ENCODE results near the gene USP17L12.
"Not testable (repeated sequence)": the region's sequence is repeated elsewhere in the genome, so short reads cannot be mapped to it uniquely, and the experiment has no call there.

The USP17L12 gene, protein sequence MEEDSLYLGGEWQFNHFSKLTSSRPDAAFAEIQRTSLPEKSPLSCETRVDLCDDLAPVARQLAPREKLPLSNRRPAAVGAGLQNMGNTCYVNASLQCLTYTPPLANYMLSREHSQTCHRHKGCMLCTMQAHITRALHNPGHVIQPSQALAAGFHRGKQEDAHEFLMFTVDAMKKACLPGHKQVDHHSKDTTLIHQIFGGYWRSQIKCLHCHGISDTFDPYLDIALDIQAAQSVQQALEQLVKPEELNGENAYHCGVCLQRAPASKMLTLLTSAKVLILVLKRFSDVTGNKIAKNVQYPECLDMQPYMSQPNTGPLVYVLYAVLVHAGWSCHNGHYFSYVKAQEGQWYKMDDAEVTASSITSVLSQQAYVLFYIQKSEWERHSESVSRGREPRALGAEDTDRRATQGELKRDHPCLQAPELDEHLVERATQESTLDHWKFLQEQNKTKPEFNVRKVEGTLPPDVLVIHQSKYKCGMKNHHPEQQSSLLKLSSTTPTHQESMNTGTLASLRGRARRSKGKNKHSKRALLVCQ

DNA sequence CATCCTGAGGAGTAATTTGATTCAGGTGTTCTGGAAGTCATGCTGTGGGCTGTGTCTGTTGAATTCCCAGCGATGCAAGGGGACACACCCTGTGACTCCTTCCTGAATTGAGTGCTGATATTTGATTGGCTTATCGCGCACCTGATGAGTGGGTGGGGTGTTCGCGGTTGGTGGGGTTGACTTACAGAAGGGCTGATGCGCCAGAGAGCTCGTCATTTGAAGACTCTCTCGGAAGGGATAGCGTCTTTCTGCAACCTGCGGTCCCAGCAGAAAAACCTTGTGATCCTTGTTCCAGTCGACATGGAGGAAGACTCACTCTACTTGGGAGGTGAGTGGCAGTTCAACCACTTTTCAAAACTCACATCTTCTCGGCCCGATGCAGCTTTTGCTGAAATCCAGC is at the start of gene USP17L12:
Gene USP17L12, plus strand, starts transcription at position 301 of the 400 bp plus-strand sequence. Its CDS starts 0 bp downstream, at position 301.
- not testable (repeated sequence) for H3K36me3 Mint-ChIP-seq (ENCODE audit: low read depth)

DNA sequence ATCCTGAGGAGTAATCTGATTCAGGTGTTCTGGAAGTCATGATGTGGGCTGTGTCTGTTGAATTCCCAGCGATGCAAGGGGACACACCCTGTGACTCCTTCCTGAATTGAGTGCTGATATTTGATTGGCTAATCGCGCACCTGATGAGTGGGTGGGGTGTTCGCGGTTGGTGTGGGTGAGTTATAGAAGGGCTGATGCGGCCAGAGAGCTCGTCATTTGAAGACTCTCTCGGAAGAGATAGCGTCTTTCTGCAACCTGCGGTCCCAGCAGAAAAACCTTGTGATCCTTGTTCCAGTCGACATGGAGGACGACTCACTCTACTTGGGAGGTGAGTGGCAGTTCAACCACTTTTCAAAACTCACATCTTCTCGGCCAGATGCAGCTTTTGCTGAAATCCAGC is 9.6 kb upstream of the USP17L12 start, which contains the start of gene USP17L10:
Gene USP17L10, plus strand, starts transcription at position 301 of the 400 bp plus-strand sequence. Its CDS starts 0 bp downstream, at position 301.
- not testable (repeated sequence) for H3K9me3 Mint-ChIP-seq; H3K27me3 Mint-ChIP-seq (ENCODE audit: low read depth); H3K36me3 Mint-ChIP-seq (ENCODE audit: low read depth); H3K4me1 Mint-ChIP-seq; H3K4me3 Mint-ChIP-seq; H3K27ac Mint-ChIP-seq

More for the DNA sequence above, at the start of gene USP17L12:
- not testable (repeated sequence) for H3K4me1 Mint-ChIP-seq; H3K27me3 Mint-ChIP-seq (ENCODE audit: low read depth); H3K4me3 Mint-ChIP-seq; H3K9me3 Mint-ChIP-seq; H3K27ac Mint-ChIP-seq

DNA sequence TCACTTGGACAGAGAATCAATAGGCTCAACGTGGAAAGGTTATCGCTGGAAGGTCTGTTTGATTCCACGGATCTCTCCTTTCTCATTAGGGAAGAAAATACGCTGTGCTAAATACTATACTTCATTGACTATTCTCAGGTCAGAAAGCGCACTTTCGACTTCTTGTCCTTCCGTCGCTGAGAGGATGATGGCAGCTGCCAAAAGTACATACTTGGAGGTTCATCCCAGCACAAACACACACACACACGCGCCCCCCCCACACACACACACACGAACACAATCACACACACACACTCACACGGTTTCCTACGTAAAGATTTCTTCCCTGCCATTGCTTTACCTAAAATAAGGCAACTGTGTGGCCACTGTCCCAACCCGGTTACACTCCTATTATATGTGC is 5.3 kb upstream of the USP17L12 start:
- not testable (repeated sequence) for H3K27ac Mint-ChIP-seq; H3K27me3 Mint-ChIP-seq (ENCODE audit: low read depth); H3K9me3 Mint-ChIP-seq; H3K4me3 Mint-ChIP-seq; H3K36me3 Mint-ChIP-seq (ENCODE audit: low read depth); H3K4me1 Mint-ChIP-seq

DNA sequence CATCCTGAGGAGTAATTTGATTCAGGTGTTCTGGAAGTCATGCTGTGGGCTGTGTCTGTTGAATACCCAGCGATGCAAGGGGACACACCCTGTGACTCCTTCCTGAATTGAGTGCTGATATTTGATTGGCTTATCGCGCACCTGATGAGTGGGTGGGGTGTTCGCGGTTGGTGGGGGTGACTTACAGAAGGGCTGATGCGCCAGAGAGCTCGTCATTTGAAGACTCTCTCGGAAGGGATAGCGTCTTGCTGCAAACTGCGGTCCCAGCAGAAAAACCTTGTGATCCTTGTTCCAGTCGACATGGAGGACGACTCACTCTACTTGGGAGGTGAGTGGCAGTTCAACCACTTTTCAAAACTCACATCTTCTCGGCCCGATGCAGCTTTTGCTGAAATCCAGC is 4.8 kb upstream of the USP17L12 start, which contains the start of gene USP17L11:
Gene USP17L11, plus strand, starts transcription at position 301 of the 400 bp plus-strand sequence. Its CDS starts 0 bp downstream, at position 301.
- H3K4me3 Mint-ChIP-seq; H3K36me3 Mint-ChIP-seq (ENCODE audit: low read depth); H3K27me3 Mint-ChIP-seq (ENCODE audit: low read depth); H3K4me1 Mint-ChIP-seq; H3K27ac Mint-ChIP-seq; H3K9me3 Mint-ChIP-seq: not testable (repeated sequence)

DNA sequence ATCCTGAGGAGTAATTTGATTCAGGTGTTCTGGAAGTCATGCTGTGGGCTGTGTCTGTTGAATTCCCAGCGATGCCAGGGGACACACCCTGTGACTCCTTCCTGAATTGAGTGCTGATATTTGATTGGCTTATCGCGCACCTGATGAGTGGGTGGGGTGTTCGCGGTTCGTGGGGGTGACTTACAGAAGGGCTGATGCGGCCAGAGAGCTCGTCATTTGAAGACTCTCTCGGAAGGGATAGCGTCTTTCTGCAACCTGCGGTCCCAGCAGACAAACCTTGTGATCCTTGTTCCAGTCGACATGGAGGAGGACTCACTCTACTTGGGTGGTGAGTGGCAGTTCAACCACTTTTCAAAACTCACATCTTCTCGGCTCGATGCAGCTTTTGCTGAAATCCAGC is 4.6 kb downstream of the USP17L12 start, which contains the start of gene USP17L13:
Gene USP17L13, plus strand, starts transcription at position 301 of the 400 bp plus-strand sequence. Its CDS starts 0 bp downstream, at position 301.
- H3K4me3 Mint-ChIP-seq; H3K27ac Mint-ChIP-seq; H3K4me1 Mint-ChIP-seq; H3K27me3 Mint-ChIP-seq (ENCODE audit: low read depth); H3K9me3 Mint-ChIP-seq; H3K36me3 Mint-ChIP-seq (ENCODE audit: low read depth): not testable (repeated sequence)

DNA sequence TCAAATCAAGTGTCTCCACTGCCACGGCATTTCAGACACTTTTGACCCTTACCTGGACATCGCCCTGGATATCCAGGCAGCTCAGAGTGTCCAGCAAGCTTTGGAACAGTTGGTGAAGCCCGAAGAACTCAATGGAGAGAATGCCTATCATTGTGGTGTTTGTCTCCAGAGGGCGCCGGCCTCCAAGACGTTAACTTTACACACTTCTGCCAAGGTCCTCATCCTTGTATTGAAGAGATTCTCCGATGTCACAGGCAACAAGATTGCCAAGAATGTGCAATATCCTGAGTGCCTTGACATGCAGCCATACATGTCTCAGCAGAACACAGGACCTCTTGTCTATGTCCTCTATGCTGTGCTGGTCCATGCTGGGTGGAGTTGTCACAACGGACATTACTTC is 10.3 kb downstream of the USP17L12 start:
- H3K4me1 Mint-ChIP-seq; H3K36me3 Mint-ChIP-seq (ENCODE audit: low read depth); H3K27me3 Mint-ChIP-seq (ENCODE audit: low read depth); H3K9me3 Mint-ChIP-seq; H3K27ac Mint-ChIP-seq; H3K4me3 Mint-ChIP-seq: not testable (repeated sequence)

DNA sequence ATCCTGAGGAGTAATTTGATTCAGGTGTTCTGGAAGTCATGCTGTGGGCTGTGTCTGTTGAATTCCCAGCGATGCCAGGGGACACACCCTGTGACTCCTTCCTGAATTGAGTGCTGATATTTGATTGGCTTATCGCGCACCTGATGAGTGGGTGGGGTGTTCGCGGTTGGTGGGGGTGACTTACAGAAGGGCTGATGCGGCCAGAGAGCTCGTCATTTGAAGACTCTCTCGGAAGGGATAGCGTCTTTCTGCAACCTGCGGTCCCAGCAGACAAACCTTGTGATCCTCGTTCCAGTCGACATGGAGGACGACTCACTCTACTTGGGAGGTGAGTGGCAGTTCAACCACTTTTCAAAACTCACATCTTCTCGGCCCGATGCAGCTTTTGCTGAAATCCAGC is 14.1 kb downstream of the USP17L12 start, which contains the start of gene USP17L15:
Gene USP17L15, plus strand, starts transcription at position 301 of the 400 bp plus-strand sequence. Its CDS starts 0 bp downstream, at position 301.
- H3K9me3 Mint-ChIP-seq = not testable (repeated sequence)

DNA sequence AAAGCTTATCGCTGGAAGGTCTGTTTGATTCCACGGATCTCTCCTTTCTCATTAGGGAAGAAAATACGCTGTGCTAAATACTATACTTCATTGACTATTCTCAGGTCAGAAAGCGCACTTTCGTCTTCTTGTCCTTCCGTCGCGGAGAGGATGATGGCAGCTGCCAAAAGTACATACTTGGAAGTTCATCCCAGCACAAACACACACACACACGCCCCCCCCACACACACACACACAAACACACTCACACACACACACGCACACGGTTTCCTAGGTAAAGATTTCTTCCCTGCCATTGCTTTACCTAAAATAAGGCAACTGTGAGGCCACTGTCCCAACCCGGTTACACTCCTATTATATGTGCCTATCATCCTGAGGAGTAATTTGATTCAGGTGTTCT is 18.5 kb downstream of the USP17L12 start:
- not testable (repeated sequence) for H3K36me3 Mint-ChIP-seq (ENCODE audit: low read depth); H3K9me3 Mint-ChIP-seq; H3K27ac Mint-ChIP-seq; H3K4me3 Mint-ChIP-seq; H3K4me1 Mint-ChIP-seq; H3K27me3 Mint-ChIP-seq (ENCODE audit: low read depth)

More for the DNA sequence above, 14.1 kb downstream of the USP17L12 start, which contains the start of gene USP17L15:
- H3K27me3 Mint-ChIP-seq (ENCODE audit: low read depth); H3K4me3 Mint-ChIP-seq; H3K36me3 Mint-ChIP-seq (ENCODE audit: low read depth); H3K27ac Mint-ChIP-seq; H3K4me1 Mint-ChIP-seq: not testable (repeated sequence)

DNA sequence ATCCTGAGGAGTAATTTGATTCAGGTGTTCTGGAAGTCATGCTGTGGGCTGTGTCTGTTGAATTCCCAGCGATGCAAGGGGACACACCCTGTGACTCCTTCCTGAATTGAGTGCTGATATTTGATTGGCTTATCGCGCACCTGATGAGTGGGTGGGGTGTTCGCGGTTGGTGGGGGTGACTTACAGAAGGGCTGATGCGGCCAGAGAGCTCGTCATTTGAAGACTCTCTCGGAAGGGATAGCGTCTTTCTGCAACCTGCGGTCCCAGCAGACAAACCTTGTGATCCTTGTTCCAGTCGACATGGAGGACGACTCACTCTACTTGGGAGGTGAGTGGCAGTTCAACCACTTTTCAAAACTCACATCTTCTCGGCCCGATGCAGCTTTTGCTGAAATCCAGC is 23.6 kb downstream of the USP17L12 start, which contains the start of gene USP17L17:
Gene USP17L17, plus strand, starts transcription at position 301 of the 400 bp plus-strand sequence. Its CDS starts 0 bp downstream, at position 301.
- H3K4me3 Mint-ChIP-seq; H3K36me3 Mint-ChIP-seq (ENCODE audit: low read depth); H3K9me3 Mint-ChIP-seq; H3K27me3 Mint-ChIP-seq (ENCODE audit: low read depth); H3K27ac Mint-ChIP-seq; H3K4me1 Mint-ChIP-seq: not testable (repeated sequence)

DNA sequence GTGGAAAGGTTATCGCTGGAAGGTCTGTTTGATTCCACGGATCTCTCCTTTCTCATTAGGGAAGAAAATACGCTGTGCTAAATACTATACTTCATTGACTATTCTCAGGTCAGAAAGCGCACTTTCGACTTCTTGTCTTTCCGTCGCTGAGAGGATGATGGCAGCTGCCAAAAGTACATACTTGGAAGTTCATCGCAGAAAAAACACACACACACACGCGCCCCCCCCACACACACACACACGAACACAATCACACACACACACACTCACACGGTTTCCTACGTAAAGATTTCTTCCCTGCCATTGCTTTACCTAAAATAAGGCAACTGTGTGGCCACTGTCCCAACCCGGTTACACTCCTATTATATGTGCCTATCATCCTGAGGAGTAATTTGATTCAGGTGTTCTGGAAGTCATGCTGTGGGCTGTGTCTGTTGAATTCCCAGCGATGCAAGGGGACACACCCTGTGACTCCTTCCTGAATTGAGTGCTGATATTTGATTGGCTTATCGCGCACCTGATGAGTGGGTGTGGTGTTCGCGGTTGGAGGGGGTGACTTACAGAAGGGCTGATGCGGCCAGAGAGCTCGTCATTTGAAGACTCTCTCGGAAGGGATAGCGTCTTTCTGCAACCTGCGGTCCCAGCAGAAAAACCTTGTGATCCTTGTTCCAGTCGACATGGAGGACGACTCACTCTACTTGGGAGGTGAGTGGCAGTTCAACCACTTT is 28.2 kb downstream of the USP17L12 start, which contains the start of gene USP17L18:
Gene USP17L18, plus strand, starts transcription at position 678 of the 728 bp plus-strand sequence. Its CDS starts 0 bp downstream, at position 678.
- not testable (repeated sequence) for H3K36me3 Mint-ChIP-seq (ENCODE audit: low read depth); H3K4me1 Mint-ChIP-seq; H3K27ac Mint-ChIP-seq

DNA sequence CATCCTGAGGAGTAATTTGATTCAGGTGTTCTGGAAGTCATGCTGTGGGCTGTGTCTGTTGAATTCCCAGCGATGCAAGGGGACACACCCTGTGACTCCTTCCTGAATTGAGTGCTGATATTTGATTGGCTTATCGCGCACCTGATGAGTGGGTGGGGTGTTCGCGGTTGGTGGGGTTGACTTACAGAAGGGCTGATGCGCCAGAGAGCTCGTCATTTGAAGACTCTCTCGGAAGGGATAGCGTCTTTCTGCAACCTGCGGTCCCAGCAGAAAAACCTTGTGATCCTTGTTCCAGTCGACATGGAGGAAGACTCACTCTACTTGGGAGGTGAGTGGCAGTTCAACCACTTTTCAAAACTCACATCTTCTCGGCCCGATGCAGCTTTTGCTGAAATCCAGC is 33.1 kb downstream of the USP17L12 start, which contains the start of gene USP17L19:
Gene USP17L19, plus strand, starts transcription at position 301 of the 400 bp plus-strand sequence. Its CDS starts 0 bp downstream, at position 301.
- not testable (repeated sequence) for H3K4me3 Mint-ChIP-seq; H3K27me3 Mint-ChIP-seq (ENCODE audit: low read depth); H3K9me3 Mint-ChIP-seq; H3K27ac Mint-ChIP-seq; H3K36me3 Mint-ChIP-seq (ENCODE audit: low read depth); H3K4me1 Mint-ChIP-seq

More for the DNA sequence above, 28.2 kb downstream of the USP17L12 start, which contains the start of gene USP17L18:
- not testable (repeated sequence) for H3K4me3 Mint-ChIP-seq; H3K9me3 Mint-ChIP-seq; H3K27me3 Mint-ChIP-seq (ENCODE audit: low read depth)

DNA sequence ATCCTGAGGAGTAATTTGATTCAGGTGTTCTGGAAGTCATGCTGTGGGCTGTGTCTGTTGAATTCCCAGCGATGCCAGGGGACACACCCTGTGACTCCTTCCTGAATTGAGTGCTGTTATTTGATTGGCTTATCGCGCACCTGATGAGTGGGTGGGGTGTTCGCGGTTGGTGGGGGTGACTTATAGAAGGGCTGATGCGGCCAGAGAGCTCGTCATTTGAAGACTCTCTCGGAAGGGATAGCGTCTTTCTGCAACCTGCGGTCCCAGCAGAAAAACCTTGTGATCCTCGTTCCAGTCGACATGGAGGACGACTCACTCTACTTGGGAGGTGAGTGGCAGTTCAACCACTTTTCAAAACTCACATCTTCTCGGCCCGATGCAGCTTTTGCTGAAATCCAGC is 37.9 kb downstream of the USP17L12 start, which contains the start of gene USP17L20:
Gene USP17L20, plus strand, starts transcription at position 301 of the 400 bp plus-strand sequence. Its CDS starts 0 bp downstream, at position 301.
- H3K27me3 Mint-ChIP-seq (ENCODE audit: low read depth); H3K4me3 Mint-ChIP-seq; H3K9me3 Mint-ChIP-seq; H3K27ac Mint-ChIP-seq; H3K4me1 Mint-ChIP-seq; H3K36me3 Mint-ChIP-seq (ENCODE audit: low read depth): not testable (repeated sequence)

DNA sequence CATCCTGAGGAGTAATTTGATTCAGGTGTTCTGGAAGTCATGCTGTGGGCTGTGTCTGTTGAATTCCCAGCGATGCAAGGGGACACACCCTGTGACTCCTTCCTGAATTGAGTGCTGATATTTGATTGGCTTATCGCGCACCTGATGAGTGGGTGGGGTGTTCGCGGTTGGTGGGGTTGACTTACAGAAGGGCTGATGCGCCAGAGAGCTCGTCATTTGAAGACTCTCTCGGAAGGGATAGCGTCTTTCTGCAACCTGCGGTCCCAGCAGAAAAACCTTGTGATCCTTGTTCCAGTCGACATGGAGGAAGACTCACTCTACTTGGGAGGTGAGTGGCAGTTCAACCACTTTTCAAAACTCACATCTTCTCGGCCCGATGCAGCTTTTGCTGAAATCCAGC is 42.6 kb downstream of the USP17L12 start, which contains the start of gene USP17L21:
Gene USP17L21, plus strand, starts transcription at position 301 of the 400 bp plus-strand sequence. Its CDS starts 0 bp downstream, at position 301.
- H3K27ac Mint-ChIP-seq; H3K4me1 Mint-ChIP-seq; H3K27me3 Mint-ChIP-seq (ENCODE audit: low read depth); H3K36me3 Mint-ChIP-seq (ENCODE audit: low read depth); H3K9me3 Mint-ChIP-seq; H3K4me3 Mint-ChIP-seq: not testable (repeated sequence)

DNA sequence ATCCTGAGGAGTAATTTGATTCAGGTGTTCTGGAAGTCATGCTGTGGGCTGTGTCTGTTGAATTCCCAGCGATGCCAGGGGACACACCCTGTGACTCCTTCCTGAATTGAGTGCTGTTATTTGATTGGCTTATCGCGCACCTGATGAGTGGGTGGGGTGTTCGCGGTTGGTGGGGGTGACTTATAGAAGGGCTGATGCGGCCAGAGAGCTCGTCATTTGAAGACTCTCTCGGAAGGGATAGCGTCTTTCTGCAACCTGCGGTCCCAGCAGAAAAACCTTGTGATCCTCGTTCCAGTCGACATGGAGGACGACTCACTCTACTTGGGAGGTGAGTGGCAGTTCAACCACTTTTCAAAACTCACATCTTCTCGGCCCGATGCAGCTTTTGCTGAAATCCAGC is 47.4 kb downstream of the USP17L12 start, which contains the start of gene USP17L22:
Gene USP17L22, plus strand, starts transcription at position 301 of the 400 bp plus-strand sequence. Its CDS starts 0 bp downstream, at position 301.
- H3K27ac Mint-ChIP-seq; H3K4me1 Mint-ChIP-seq; H3K9me3 Mint-ChIP-seq; H3K27me3 Mint-ChIP-seq (ENCODE audit: low read depth); H3K36me3 Mint-ChIP-seq (ENCODE audit: low read depth); H3K4me3 Mint-ChIP-seq: not testable (repeated sequence)

All from nephron (organoid).